HepG2 (cell line): ENCODE measurements around the gene MDFI. TPM values are rescaled to one million over a fixed set of nuclear protein-coding genes. Genes with fewer than 3 reads are reported as not detected.

Source experiments
- AKAP8 ChIP-seq: sonication (generic); formaldehyde crosslinking; IDR thresholded peaks from 2 replicates; pipeline ENCODE4 v1.5.1; 2020; ENCODE audit warnings: mild to moderate bottlenecking, missing genetic modification reagents
- FUBP1 ChIP-seq: sonication (generic); formaldehyde crosslinking; IDR thresholded peaks from 2 replicates; pipeline ENCODE4 v1.5.1; 2020; ENCODE audit warnings: missing genetic modification reagents, mild to moderate bottlenecking, borderline replicate concordance
- HHEX ChIP-seq: IDR thresholded peaks from 2 replicates; pipeline ENCODE4 v1.6.1; 2016; ENCODE audit warnings: control low read depth
- MTA3 ChIP-seq: sonication (generic); formaldehyde crosslinking; IDR thresholded peaks from 2 replicates; pipeline ENCODE4 v1.4.0; 2020; ENCODE audit warnings: missing genetic modification reagents
- NFYB ChIP-seq: sonication (generic); formaldehyde crosslinking; IDR thresholded peaks from 2 replicates; pipeline ENCODE4 v1.4.0; 2020; ENCODE audit warnings: missing genetic modification reagents
- NR2F1 ChIP-seq, 2 experiments: fragments of 450-650 bp in 1 of 2; formaldehyde crosslinking in 1 of 2; IDR thresholded peaks; 2 replicates each; pipeline versions ENCODE4 v1.5.0 to v1.6.1; 2016 to 2020; ENCODE audit warnings: mild to moderate bottlenecking in 1 of 2, missing compliant biosample characterization in 1 of 2, missing genetic modification reagents in 1 of 2, moderate library complexity in 1 of 2
- SIN3A ChIP-seq: IDR thresholded peaks from 2 replicates; pipeline ENCODE4 v1.6.1; 2011; ENCODE audit warnings: low read depth, mild to moderate bottlenecking, control low read depth, low read length, borderline replicate concordance
- SRF ChIP-seq: IDR thresholded peaks from 2 replicates; pipeline ENCODE4 v1.6.1; 2011; ENCODE audit warnings: mild to moderate bottlenecking, low read depth, low read length, moderate library complexity
- TEF ChIP-seq: sonication (generic); formaldehyde crosslinking; IDR thresholded peaks from 2 replicates; pipeline ENCODE4 v1.5.0; 2020; ENCODE audit warnings: missing genetic modification reagents
- ZNF292 ChIP-seq: sonication (generic); formaldehyde crosslinking; IDR thresholded peaks from 2 replicates; pipeline ENCODE4 v1.8.1; 2022; ENCODE audit warnings: mild to moderate bottlenecking, low read depth, missing genetic modification reagents, borderline replicate concordance
- ZNF558 ChIP-seq: sonication (generic); formaldehyde crosslinking; IDR thresholded peaks from 2 replicates; pipeline ENCODE4 v1.9.0; 2022; ENCODE audit warnings: mild to moderate bottlenecking, missing genetic modification reagents, borderline replicate concordance
- ZSCAN31 ChIP-seq: sonication (generic); formaldehyde crosslinking; IDR thresholded peaks from 2 replicates; pipeline ENCODE4 v1.5.0; 2020; ENCODE audit warnings: low read depth, mild to moderate bottlenecking, missing genetic modification reagents
- polyA plus RNA-seq, 8 experiments: library from polyadenylated mRNA; depleted of rRNA in 3 of 8; stranded (reverse) in 7 of 8; unstranded in 1 of 8; fragments of >200 nt; fragmentation: Illumina TruSeq in 4 of 8; extraction: Trizol in 4 of 8; gene quantifications; 2 replicates each; pipeline versions ENCODE4 v1.2.1 to v1.2.3, GENCODE V29; 2011 to 2016; ENCODE audit warnings: low read depth in 4 of 8, missing spikeins in 1 of 8, mixed read lengths in 1 of 8; ENCODE audit not compliant: insufficient read depth in 1 of 8
- total RNA-seq, 5 experiments: library from RNA; depleted of rRNA; stranded (reverse); fragments of >200 nt; fragmentation: Illumina TruSeq; extraction: Trizol; gene quantifications; 2 replicates each; pipeline ENCODE4 v1.2.3, GENCODE V29; 2016; ENCODE audit warnings: low read depth in 1 of 5

The MDFI gene
- total and polyA plus RNA-seq, 2 of the 13 experiments (the other 11 are each of a cell fraction or from before 2014, with no cell fraction given) = 0.28 TPM; not detected in 1

DNA sequence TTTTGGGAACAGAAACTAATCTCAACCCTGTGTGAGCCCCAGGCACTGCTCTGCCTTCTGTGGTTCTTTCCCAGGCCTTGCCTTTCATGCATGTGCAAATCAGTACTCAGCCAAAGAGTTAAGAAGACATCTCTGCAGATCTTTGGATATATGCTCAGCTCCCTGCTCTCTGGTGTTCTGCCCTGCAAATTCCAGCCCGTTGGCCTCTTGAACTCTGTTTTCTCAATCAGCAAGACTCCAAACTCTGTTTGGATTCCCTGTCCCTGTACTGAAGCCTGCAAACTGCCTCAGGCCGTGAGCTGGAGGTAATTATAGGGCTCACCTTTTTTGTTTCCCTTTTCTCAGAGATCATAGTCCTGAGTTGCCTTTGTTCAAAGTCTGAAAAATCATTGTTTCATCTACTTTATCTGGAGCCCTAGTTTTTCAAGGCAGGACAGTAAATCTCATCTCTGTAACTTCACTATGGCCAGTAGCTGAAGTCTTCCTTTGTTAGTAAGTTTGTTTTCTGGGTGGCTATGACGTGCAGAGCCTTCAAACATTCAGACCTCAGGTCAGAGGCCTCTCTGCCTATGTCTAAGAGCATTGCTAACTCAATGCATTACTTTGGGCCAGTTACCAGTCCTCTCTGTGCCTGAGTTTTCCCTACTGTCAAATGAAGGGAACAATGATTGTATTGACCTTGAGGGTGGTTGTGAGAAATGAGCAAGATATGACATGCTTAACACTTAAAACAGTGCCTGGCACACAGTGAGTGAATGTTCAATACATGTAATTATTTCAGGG, 15.9 kb upstream of the MDFI start (continued):
- TF ChIP-seq NR2F1 (CRISPR knock-in tag; IDR thresholded peaks at IDR 0.05) = peak in 1 of 2 experiments; percentile 32; a peak in 1 of 4 replicates
- no peak for TF ChIP-seq SRF
- TF ChIP-seq ZNF558 (CRISPR knock-in tag) = no peak
- TF ChIP-seq SIN3A = no peak
- TF ChIP-seq FUBP1 (CRISPR knock-in tag) = no peak
- no peak for TF ChIP-seq NFYB (CRISPR knock-in tag)
- TF ChIP-seq ZNF292 = peak; percentile 49; the same call in 1 of the 2 replicates
- TF ChIP-seq AKAP8 = no peak
- no peak for TF ChIP-seq ZSCAN31
- TF ChIP-seq MTA3 (CRISPR knock-in tag) = no peak
- no peak for TF ChIP-seq HHEX (CRISPR knock-in tag)
- TF ChIP-seq TEF (CRISPR knock-in tag) = no peak
